Fibroblast of lung (primary cell): ENCODE results near the gene TOX3. TPM values are rescaled to one million over a fixed set of nuclear protein-coding genes. Genes with fewer than 3 reads are reported as not detected.

Experiments
- DNase-seq, 2 donors: peaks; one replicate each; pipeline versions ENCODE4 v3.0.0 to v3.0.0-alpha.2; 2010; ENCODE audit warnings: low read depth in 2 of 2
- H2AFZ ChIP-seq: 2 replicates; pipeline ENCODE4 v1.5.1; 2012; ENCODE audit warnings: low read length, control low read depth, inconsistent platforms
- H3K27ac ChIP-seq: 2 replicates; pipeline ENCODE4 v1.5.1; 2011; ENCODE audit warnings: low read length, control low read depth; ENCODE audit not compliant: insufficient read depth
- H3K27me3 ChIP-seq: 2 replicates; pipeline ENCODE4 v1.5.1; 2011; ENCODE audit warnings: mild to moderate bottlenecking, low read length; ENCODE audit not compliant: control insufficient read depth, insufficient read depth
- H3K36me3 ChIP-seq: 2 replicates; pipeline ENCODE4 v1.5.1; 2011; ENCODE audit warnings: low read length; ENCODE audit not compliant: control insufficient read depth, insufficient read depth
- H3K4me1 ChIP-seq: 2 replicates; pipeline ENCODE4 v1.5.1; 2011; ENCODE audit warnings: low read length; ENCODE audit not compliant: control insufficient read depth, insufficient read depth; ENCODE audit errors: extremely low read depth
- H3K4me2 ChIP-seq: 2 replicates; pipeline ENCODE4 v1.5.1; 2011; ENCODE audit warnings: low read length, control low read depth; ENCODE audit not compliant: insufficient read depth; ENCODE audit errors: extremely low read depth
- H3K4me3 ChIP-seq, 4 experiments: fragments of 200-600 bp in 1 of 4; sonication (generic) in 1 of 4; replicated peaks in 1 of 4; 2 replicates each; pipeline ENCODE4 v1.5.1; 2011 to 2016; ENCODE audit warnings: low read length in 4 of 4, low read depth in 3 of 4, mild to moderate bottlenecking in 3 of 4, control low read depth in 2 of 4, inconsistent platforms in 1 of 4, mixed read lengths in 1 of 4; ENCODE audit not compliant: insufficient read depth in 1 of 4; ENCODE audit errors: control extremely low read depth in 1 of 4
- H3K79me2 ChIP-seq: 2 replicates; pipeline ENCODE4 v1.5.1; 2012; ENCODE audit warnings: mild to moderate bottlenecking, low read length, inconsistent platforms; ENCODE audit not compliant: control insufficient read depth, insufficient read depth
- H3K9ac ChIP-seq: 2 replicates; pipeline ENCODE4 v1.5.1; 2011; ENCODE audit warnings: mild to moderate bottlenecking, low read length, control low read depth; ENCODE audit not compliant: insufficient read depth
- H3K9me3 ChIP-seq: 2 replicates; pipeline ENCODE4 v1.5.1; 2012; ENCODE audit warnings: low read depth, low read length; ENCODE audit not compliant: control insufficient read depth, insufficient read depth
- H4K20me1 ChIP-seq: 2 replicates; pipeline ENCODE4 v1.5.1; 2011; ENCODE audit warnings: low read length; ENCODE audit not compliant: control insufficient read depth, insufficient read depth; ENCODE audit errors: extremely low read depth
- EZH2 ChIP-seq: IDR thresholded peaks from 2 replicates; pipeline ENCODE4 v1.5.1; 2012; ENCODE audit warnings: low read length, control low read depth, mild to moderate bottlenecking; ENCODE audit errors: missing control alignments
- polyA plus RNA-seq, 2 donors: library from polyadenylated mRNA; depleted of rRNA in 1 of 2; stranded (reverse) in 1 of 2; unstranded in 1 of 2; fragments of >200 nt; gene quantifications; 2 replicates each; pipeline ENCODE4 v1.2.1, GENCODE V29; 2011 to 2012; ENCODE audit warnings: missing spikeins in 1 of 2
- total RNA-seq: library from RNA; depleted of rRNA; stranded (reverse); fragments of >200 nt; gene quantifications from 2 replicates; pipeline ENCODE4 v1.2.1, GENCODE V29; 2014
- TF ChIP-seq, protein P1 (sequence below), 2 donors: IDR thresholded peaks in 1 of 2; conservative IDR thresholded peaks in 1 of 2; 1 replicate in 1 of 2; 2 replicates in 1 of 2; pipeline ENCODE4 v1.5.1; 2011 to 2012; ENCODE audit warnings: low read length in 2 of 2, control low read depth in 1 of 2, inconsistent platforms in 1 of 2, low read depth in 1 of 2, mild to moderate bottlenecking in 1 of 2

TOX3 gene
- total and polyA plus RNA-seq, 2 donors (not counting 1 experiment from before 2014, with no cell fraction given) = not detected

DNA sequence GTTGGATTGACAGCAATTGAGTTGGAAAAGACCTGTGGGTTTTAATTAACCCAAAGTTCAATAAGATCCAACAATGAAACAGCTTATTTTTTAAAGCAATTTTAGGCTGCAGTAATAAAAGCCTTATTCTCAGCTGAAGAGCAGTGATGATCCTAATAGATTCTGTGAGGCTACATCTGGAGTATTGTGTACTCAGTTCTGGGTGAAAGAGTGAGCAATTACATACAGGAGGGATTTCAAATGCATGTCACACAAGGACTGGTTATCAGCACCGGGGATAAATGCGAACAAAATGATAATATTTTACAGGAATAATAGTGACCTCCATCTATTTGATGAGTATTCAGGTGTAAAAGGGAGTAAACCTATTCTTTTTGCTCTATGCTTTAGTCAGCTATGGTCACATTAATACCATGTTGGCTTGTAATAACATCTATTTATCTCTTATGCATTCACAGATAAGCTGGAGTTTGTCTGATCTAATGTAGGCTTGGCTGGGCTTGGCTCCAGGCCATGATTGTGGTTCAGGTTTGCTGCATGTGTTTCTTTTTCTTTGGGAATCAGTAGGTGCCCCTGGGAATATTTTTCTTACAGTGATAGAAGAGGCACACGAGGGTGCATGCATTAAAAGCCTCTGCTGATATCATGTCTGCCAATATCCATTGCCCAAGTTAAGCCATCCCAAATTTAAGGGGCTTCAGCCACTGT lies 22.2 kb upstream of the TOX3 start:
- Histone ChIP-seq H3K4me2 (no peak overlapping the region), H3K4me3 (no peak overlapping the region), H3K27ac (no peak overlapping the region), H3K36me3 (no peaks in the 10 kb centered on the region), H3K27me3 (no peaks in the 10 kb centered on the region), H4K20me1 (no peaks in the 10 kb centered on the region), H2AFZ (no peak overlapping the region), H3K9me3 (no peaks in the 10 kb centered on the region), H3K79me2 (no peaks in the 10 kb centered on the region), H3K4me1 (no peaks in the 10 kb centered on the region), H3K9ac (no peak overlapping the region)
- no peak for TF ChIP-seq EZH2
- TF ChIP-seq, protein P1, sequence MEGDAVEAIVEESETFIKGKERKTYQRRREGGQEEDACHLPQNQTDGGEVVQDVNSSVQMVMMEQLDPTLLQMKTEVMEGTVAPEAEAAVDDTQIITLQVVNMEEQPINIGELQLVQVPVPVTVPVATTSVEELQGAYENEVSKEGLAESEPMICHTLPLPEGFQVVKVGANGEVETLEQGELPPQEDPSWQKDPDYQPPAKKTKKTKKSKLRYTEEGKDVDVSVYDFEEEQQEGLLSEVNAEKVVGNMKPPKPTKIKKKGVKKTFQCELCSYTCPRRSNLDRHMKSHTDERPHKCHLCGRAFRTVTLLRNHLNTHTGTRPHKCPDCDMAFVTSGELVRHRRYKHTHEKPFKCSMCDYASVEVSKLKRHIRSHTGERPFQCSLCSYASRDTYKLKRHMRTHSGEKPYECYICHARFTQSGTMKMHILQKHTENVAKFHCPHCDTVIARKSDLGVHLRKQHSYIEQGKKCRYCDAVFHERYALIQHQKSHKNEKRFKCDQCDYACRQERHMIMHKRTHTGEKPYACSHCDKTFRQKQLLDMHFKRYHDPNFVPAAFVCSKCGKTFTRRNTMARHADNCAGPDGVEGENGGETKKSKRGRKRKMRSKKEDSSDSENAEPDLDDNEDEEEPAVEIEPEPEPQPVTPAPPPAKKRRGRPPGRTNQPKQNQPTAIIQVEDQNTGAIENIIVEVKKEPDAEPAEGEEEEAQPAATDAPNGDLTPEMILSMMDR (conservative IDR thresholded peaks at IDR 0.05 in 1 of 2, IDR thresholded peaks at IDR 0.05 in 1 of 2; ENCODE audit: low read depth in 1 of 2, low read length in 2 of 2) = no peak
- DNase-seq = no peak

DNA sequence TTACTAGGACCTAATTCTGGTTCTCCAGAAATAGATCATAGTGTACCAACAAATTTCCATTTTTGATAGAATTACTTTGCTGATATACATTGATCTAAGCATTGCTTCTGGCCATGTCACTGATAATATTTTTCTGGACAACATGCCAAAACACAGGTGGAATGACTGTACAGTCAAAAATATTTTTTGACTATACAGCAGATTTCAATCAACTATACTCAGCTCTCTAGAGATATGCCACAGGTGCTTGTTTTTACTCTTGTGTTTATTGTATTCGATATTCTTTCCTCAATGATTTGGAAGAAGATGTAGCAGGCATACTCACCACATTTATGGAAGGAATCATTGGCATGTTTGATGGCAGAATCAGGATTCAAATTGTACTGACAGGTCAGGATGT lies 21.6 kb upstream of the TOX3 start:
- Histone ChIP-seq H3K27me3 (no peaks in the 10 kb centered on the region), H3K36me3 (no peaks in the 10 kb centered on the region), H3K79me2 (no peaks in the 10 kb centered on the region), H4K20me1 (no peaks in the 10 kb centered on the region), H3K4me2 (no peak overlapping the region), H3K9ac (no peak overlapping the region), H3K9me3 (no peaks in the 10 kb centered on the region), H3K4me3 (no peak overlapping the region), H2AFZ (no peak overlapping the region), H3K4me1 (no peaks in the 10 kb centered on the region), H3K27ac (no peak overlapping the region)
- DNase-seq = no peak
- TF ChIP-seq, protein P1 (conservative IDR thresholded peaks at IDR 0.05 in 1 of 2, IDR thresholded peaks at IDR 0.05 in 1 of 2; ENCODE audit: low read depth in 1 of 2, low read length in 2 of 2) = no peak
- TF ChIP-seq EZH2 = no peak

DNA sequence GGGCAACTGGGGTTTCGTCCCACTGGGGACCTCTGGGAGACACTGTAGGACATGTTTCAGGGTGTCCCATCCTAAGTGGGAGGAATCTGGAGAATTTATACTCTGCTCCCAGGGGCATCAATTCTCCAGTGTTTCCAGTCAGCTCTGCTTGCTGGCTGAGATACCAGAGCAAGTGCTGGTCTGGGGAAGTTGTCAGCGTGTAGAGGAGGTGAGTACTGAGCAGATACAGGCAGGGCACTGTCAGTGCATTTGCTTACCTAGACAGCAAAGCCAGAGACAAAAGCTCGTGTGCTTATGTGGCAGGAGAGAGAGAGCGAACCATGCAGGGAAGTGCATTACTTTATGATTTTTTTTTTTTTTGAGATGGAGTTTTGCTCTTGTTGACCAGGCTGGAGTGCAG lies 20.2 kb upstream of the TOX3 start:
- no peak overlapping the region for H3K4me2 ChIP-seq
- no peak overlapping the region for H3K27ac ChIP-seq
- no peaks in the 10 kb centered on the region for H3K79me2 ChIP-seq
- H3K4me1 ChIP-seq = no peaks in the 10 kb centered on the region
- no peaks in the 10 kb centered on the region for H3K27me3 ChIP-seq
- TF ChIP-seq, protein P1 (conservative IDR thresholded peaks at IDR 0.05 in 1 of 2, IDR thresholded peaks at IDR 0.05 in 1 of 2; ENCODE audit: low read depth in 1 of 2, low read length in 2 of 2) = no peak
- no peak for TF ChIP-seq EZH2
- DNase-seq = no peak
- H4K20me1 ChIP-seq = no peaks in the 10 kb centered on the region
- no peak overlapping the region for H3K9ac ChIP-seq
- H2AFZ ChIP-seq = no peak overlapping the region
- H3K36me3 ChIP-seq = no peaks in the 10 kb centered on the region
- no peaks in the 10 kb centered on the region for H3K9me3 ChIP-seq
- H3K4me3 ChIP-seq = no peak overlapping the region
